Activated naive CD8-positive, alpha-beta T cell treated with anti-CD3 and anti-CD28 coated beads for 36 hours (primary cell): Measurements from ENCODE around the gene STAC2. TPM values are rescaled to one million over a fixed set of nuclear protein-coding genes. Genes with fewer than 3 reads are reported as not detected.
A peak's percentile ranks its signal among the peaks of the same experiment; 100 is the strongest.

ENCODE experiments used
- DNase-seq: peaks from one replicate; pipeline ENCODE4 v3.0.0; 2021
- H3K27ac Mint-ChIP-seq: one replicate; pipeline ENCODE4 v1.8.0; 2022; ENCODE audit warnings: mild to moderate bottlenecking, moderate library complexity, mixed read lengths
- H3K27me3 Mint-ChIP-seq: one replicate; pipeline ENCODE4 v1.8.0; 2022; ENCODE audit warnings: mild to moderate bottlenecking, mixed read lengths
- H3K36me3 Mint-ChIP-seq: one replicate; pipeline ENCODE4 v1.8.0; 2021; ENCODE audit warnings: mild to moderate bottlenecking, mixed read lengths
- H3K4me1 Mint-ChIP-seq: one replicate; pipeline ENCODE4 v1.8.0; 2021; ENCODE audit warnings: mixed read lengths
- H3K4me3 Mint-ChIP-seq: one replicate; pipeline ENCODE4 v1.8.0; 2022; ENCODE audit warnings: mild to moderate bottlenecking, moderate library complexity, mixed read lengths
- H3K9me3 Mint-ChIP-seq: one replicate; pipeline ENCODE4 v1.8.0; 2022; ENCODE audit warnings: mixed read lengths
- total RNA-seq, 2 experiments: library from RNA; stranded (reverse); gene quantifications; one replicate each; pipeline ENCODE4 v1.2.3, GENCODE V29; 2021

STAC2 gene
- total RNA-seq, 2 experiments from 2014 or later: 0.14 to 0.20 TPM

- peak overlapping the region; percentile 76 for H3K27ac Mint-ChIP-seq
- no peaks in the 10 kb centered on the region for H3K9me3 Mint-ChIP-seq
- H3K4me1 Mint-ChIP-seq: peaks cover 22% of the 10 kb centered on the region
- no peaks in the 10 kb centered on the region for H3K36me3 Mint-ChIP-seq
- no peak overlapping the region for H3K4me3 Mint-ChIP-seq
- peak; percentile 66 for DNase-seq
- no peaks in the 10 kb centered on the region for H3K27me3 Mint-ChIP-seq
These were observed 12.7 kb upstream of the STAC2 start for GRCh38 chr17:39238311-39238972.

- Mint-ChIP-seq H3K4me3 (no peak overlapping the region), H3K36me3 (no peaks in the 10 kb centered on the region), H3K27ac (no peak overlapping the region), H3K9me3 (no peaks in the 10 kb centered on the region), H3K27me3 (no peaks in the 10 kb centered on the region), H3K4me1 (peaks cover 22% of the 10 kb centered on the region)
- no peak for DNase-seq
These were observed 11.8 kb upstream of the STAC2 start for GRCh38 chr17:39237586-39237985.

GRCh38 chr17:39236981-39237441 is 11.3 kb upstream of the STAC2 start:
- Mint-ChIP-seq H3K27ac (no peak overlapping the region), H3K27me3 (peaks cover 5% of the 10 kb centered on the region), H3K4me3 (no peak overlapping the region), H3K4me1 (peaks cover 26% of the 10 kb centered on the region), H3K9me3 (no peaks in the 10 kb centered on the region), H3K36me3 (no peaks in the 10 kb centered on the region)
- DNase-seq: no peak

GRCh38 chr17:39236450-39236927 is 10.7 kb upstream of the STAC2 start:
- no peaks in the 10 kb centered on the region for H3K36me3 Mint-ChIP-seq
- peaks cover 10% of the 10 kb centered on the region for H3K27me3 Mint-ChIP-seq
- H3K9me3 Mint-ChIP-seq: no peaks in the 10 kb centered on the region
- no peak for DNase-seq
- H3K27ac Mint-ChIP-seq: no peak overlapping the region
- peaks cover 30% of the 10 kb centered on the region for H3K4me1 Mint-ChIP-seq
- H3K4me3 Mint-ChIP-seq: no peak overlapping the region

GRCh38 chr17:39235555-39236449 is 10.1 kb upstream of the STAC2 start:
- Mint-ChIP-seq H3K27ac (no peak overlapping the region), H3K4me1 (peaks cover 34% of the 10 kb centered on the region), H3K36me3 (no peaks in the 10 kb centered on the region), H3K9me3 (no peaks in the 10 kb centered on the region), H3K4me3 (no peak overlapping the region), H3K27me3 (peaks cover 11% of the 10 kb centered on the region)
- peak; percentile 53 for DNase-seq

- no peaks in the 10 kb centered on the region for H3K36me3 Mint-ChIP-seq
- no peaks in the 10 kb centered on the region for H3K9me3 Mint-ChIP-seq
- H3K4me3 Mint-ChIP-seq: peak overlapping the region; percentile 53
- peaks cover 31% of the 10 kb centered on the region for H3K27me3 Mint-ChIP-seq
- peaks cover 13% of the 10 kb centered on the region for H3K4me1 Mint-ChIP-seq
- DNase-seq: peak; percentile 63
- peak overlapping the region; percentile 3 for H3K27ac Mint-ChIP-seq
These were observed 6.1 kb upstream of the STAC2 start for GRCh38 chr17:39231591-39232551.

GRCh38 chr17:39231091-39231561 is 5.4 kb upstream of the STAC2 start:
- H3K4me1 Mint-ChIP-seq: peaks cover 16% of the 10 kb centered on the region
- H3K9me3 Mint-ChIP-seq: no peaks in the 10 kb centered on the region
- no peaks in the 10 kb centered on the region for H3K36me3 Mint-ChIP-seq
- H3K27me3 Mint-ChIP-seq: peaks cover 36% of the 10 kb centered on the region
- H3K4me3 Mint-ChIP-seq: no peak overlapping the region
- no peak overlapping the region for H3K27ac Mint-ChIP-seq
- DNase-seq: no peak

- peaks cover 17% of the 10 kb centered on the region for H3K4me1 Mint-ChIP-seq
- H3K36me3 Mint-ChIP-seq: no peaks in the 10 kb centered on the region
- H3K27ac Mint-ChIP-seq: no peak overlapping the region
- no peak overlapping the region for H3K4me3 Mint-ChIP-seq
- DNase-seq: no peak
- peaks cover 40% of the 10 kb centered on the region for H3K27me3 Mint-ChIP-seq
- no peaks in the 10 kb centered on the region for H3K9me3 Mint-ChIP-seq
These were observed 4.6 kb upstream of the STAC2 start for GRCh38 chr17:39230361-39230760.

GRCh38 chr17:39229274-39229913 is 3.6 kb upstream of the STAC2 start:
- Mint-ChIP-seq H3K36me3 (no peaks in the 10 kb centered on the region), H3K4me3 (no peak overlapping the region), H3K4me1 (peaks cover 19% of the 10 kb centered on the region), H3K9me3 (no peaks in the 10 kb centered on the region), H3K27me3 (peaks cover 45% of the 10 kb centered on the region), H3K27ac (no peak overlapping the region)
- no peak for DNase-seq

- peaks cover 19% of the 10 kb centered on the region for H3K4me1 Mint-ChIP-seq
- no peaks in the 10 kb centered on the region for H3K36me3 Mint-ChIP-seq
- H3K4me3 Mint-ChIP-seq: no peak overlapping the region
- peaks cover 56% of the 10 kb centered on the region for H3K27me3 Mint-ChIP-seq
- no peak overlapping the region for H3K27ac Mint-ChIP-seq
- no peaks in the 10 kb centered on the region for H3K9me3 Mint-ChIP-seq
- DNase-seq: no peak
These were observed 1.7 kb upstream of the STAC2 start for GRCh38 chr17:39227364-39227919.

GRCh38 chr17:39225959-39226683 is 376 bp upstream of the STAC2 start:
- no peak overlapping the region for H3K27ac Mint-ChIP-seq
- peaks cover 45% of the 10 kb centered on the region for H3K27me3 Mint-ChIP-seq
- no peaks in the 10 kb centered on the region for H3K36me3 Mint-ChIP-seq

GRCh38 chr17:39224778-39225307 is 902 bp downstream of the STAC2 start:
- DNase-seq: no peak
- peak overlapping the region; percentile 72 for H3K4me3 Mint-ChIP-seq

More at GRCh38 chr17:39225959-39226683, 376 bp upstream of the STAC2 start:
- Mint-ChIP-seq H3K4me3 (peak overlapping the region; percentile 81), H3K9me3 (no peaks in the 10 kb centered on the region), H3K4me1 (peaks cover 7% of the 10 kb centered on the region)
- peak; percentile 79 for DNase-seq

More at GRCh38 chr17:39224778-39225307, 902 bp downstream of the STAC2 start:
- H3K27me3 Mint-ChIP-seq: peaks cover 45% of the 10 kb centered on the region
- H3K4me1 Mint-ChIP-seq: peaks cover 7% of the 10 kb centered on the region
- no peak overlapping the region for H3K27ac Mint-ChIP-seq
- H3K9me3 Mint-ChIP-seq: no peaks in the 10 kb centered on the region
- H3K36me3 Mint-ChIP-seq: no peaks in the 10 kb centered on the region
